ENCODE measurements around the gene CR2.
A peak's percentile ranks its signal among the peaks of the same experiment; 100 is the strongest.
"Not testable (repeated sequence)": the region's sequence is repeated elsewhere in the genome, so short reads cannot be mapped to it uniquely, and the experiment has no call there.

CR2 gene

DNA sequence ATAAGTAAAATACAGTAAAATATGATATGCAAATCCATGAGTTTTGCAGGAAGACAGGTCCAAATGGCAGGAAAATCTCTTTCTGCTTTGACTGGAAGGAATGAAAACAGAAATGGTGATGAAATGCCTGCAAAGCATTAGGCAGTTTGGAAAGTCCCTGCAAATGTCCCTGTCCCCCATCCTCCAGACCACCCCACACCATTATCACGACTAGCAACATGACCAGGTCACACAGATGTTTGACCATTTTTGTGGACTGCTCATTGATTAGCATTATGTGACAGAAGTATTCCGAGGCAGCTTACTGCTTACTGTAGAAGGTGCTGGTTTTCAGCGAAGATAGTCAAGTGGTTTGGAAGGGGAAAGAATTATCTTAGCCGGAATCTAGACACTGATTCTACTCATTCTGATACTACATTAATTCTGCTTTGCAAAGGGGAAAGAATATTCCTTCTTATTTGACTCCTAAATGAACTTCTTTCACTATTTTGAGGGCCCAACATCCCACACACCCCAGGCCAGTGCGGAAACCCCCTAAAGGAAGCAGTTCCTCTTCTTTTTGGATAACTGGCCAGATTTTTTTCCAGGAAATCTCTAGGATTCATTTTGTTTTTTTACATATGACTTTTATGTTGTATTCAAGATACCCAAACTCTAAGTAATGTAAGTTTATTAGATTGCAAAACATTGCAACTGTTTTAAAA, 9.5 kb upstream of the CR2 start:
- no peak for DNase-seq (ENCODE audit: low spot score)

- DNase-seq (ENCODE audit: low spot score) = no peak
These were observed 450 bp upstream of the CR2 start for GRCh38 chr1:207453710-207454045.

DNA sequence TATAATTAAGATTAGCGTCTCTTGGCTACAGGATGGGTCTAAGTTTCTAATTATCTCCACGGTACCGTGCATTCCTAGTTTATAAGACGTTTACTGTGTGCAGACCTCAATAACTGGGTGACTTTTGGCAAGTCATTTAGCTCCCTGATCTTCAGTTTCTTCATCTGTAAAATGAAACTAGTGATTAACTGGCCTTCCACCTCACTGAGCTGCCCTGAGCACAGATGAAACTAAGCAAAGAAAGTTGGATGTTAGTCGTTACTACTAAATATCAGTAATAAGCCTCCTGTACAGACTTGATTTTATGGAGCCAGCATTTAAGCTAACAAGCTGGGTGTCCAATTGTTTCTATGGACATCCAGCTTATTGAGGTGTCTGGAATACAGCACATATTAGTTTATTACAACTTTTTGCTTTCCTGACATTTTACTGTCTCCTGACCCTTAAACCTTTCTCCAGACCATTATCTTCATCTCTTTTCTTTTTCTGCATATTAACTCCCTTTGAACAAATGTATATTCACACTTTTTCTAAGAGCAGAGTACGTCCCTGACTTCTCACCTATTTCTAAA, 1.1 kb downstream of the CR2 start:
- no peak for DNase-seq (ENCODE audit: low spot score)

DNA sequence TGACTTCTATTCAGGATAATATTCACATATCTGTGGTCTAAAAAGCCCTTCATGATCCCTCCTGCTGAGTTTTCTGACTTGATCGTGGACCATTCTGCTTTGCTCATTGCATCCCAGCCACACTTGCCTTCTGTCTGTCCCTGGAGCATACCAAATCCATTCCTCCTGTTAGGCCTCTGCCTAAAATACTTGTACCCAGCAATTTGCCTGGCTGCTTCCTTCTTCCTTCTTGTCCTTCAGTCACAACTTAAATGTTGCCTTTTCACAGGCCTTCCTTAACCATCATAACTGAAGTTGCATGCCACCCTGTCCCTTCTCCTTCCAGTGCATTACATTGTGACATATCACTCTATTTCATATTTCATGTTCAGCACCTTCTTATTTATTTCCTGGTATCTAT, 4.3 kb downstream of the CR2 start:
- DNase-seq (ENCODE audit: low spot score) = no peak

GRCh38 chr1:207459008-207459407, 4.9 kb downstream of the CR2 start:
- DNase-seq (ENCODE audit: low spot score) = no peak

GRCh38 chr1:207461649-207462048, 7.5 kb downstream of the CR2 start:
- no peak for DNase-seq (ENCODE audit: low spot score)

DNA sequence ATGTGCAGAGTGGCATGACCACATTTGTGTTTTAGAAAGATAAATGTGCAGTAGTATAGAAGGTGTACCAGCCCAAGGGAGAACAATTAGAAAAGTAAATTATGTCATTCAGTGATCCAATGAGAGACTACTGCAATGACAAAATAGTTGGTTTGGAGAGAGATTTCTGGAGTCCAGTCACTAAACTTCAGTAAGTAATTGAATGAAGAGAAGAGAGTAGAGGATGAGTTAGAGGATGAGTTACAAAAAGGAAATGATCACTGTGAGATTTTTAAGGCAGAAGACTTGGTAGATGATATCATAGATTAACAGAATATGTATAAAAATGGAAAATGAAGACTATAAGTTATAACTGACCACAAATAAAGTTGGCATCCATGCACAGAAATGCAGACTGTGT, 8.4 kb downstream of the CR2 start:
- no peak for DNase-seq (ENCODE audit: low spot score)

GRCh38 chr1:207463021-207463420, 8.9 kb downstream of the CR2 start:
- DNase-seq (ENCODE audit: low spot score) = no peak

- no peak for DNase-seq (ENCODE audit: low spot score)
These were observed 9.4 kb downstream of the CR2 start for GRCh38 chr1:207463571-207463970.

- no peak for DNase-seq (ENCODE audit: low spot score)
These were observed 16.8 kb downstream of the CR2 start for GRCh38 chr1:207470927-207471326.

DNA sequence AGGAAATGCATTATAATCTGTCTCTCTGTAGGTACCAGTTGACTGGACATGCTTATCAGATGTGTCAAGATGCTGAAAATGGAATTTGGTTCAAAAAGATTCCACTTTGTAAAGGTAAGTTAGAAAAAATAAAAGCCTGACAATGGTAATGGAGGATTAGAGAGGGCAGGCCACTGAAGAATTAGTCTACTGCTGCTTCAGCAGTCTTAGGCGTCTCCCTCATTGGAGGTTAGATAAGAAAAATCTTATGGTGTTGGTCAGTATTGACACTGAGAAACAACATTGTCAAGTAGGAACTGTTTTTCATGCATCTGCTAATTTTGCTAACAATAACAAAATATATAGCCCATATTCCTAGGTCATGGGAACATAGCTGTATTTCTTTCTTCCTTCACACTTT, 20.1 kb downstream of the CR2 start:
- DNase-seq (ENCODE audit: low spot score) = no peak

- no peak for DNase-seq (ENCODE audit: low spot score)
These were observed 32.1 kb downstream of the CR2 start for GRCh38 chr1:207486198-207486597.

GRCh38 chr1:207487636-207488035, 33.5 kb downstream of the CR2 start:
- DNase-seq (ENCODE audit: low spot score) = no peak

DNA sequence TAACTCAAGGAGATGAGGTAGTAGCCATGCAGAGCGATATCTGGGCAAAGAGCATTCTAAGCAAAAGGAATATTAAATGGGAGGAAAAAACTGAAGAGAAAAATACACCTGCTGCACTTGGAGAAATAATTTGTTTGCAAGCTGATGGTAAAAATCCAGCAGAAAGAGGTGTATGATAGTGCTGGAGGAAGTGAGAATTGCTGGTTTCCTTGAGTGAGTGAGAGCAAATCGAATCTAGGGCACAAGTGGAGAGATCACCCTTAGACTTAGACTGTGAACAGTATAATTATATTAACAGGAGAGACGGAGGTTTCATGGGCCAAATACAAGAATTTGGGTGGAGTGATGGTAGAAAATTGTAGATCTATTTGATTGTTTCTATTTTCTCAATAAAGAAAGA, 39.1 kb downstream of the CR2 start:
- no peak for DNase-seq (ENCODE audit: low spot score)

- no peak for DNase-seq (ENCODE audit: low spot score)
These were observed 40.0 kb downstream of the CR2 start for GRCh38 chr1:207494171-207494570.

- DNase-seq (ENCODE audit: low spot score) = not testable (repeated sequence)
These were observed 41.2 kb downstream of the CR2 start for GRCh38 chr1:207495281-207495680.

GRCh38 chr1:207495801-207496792, 42.0 kb downstream of the CR2 start, which contains the start of gene CR1:
CR1 (plus strand) TSS chr1:207496157; CDS start chr1:207496268, 111 bp downstream.
- peak; percentile 38 for DNase-seq (ENCODE audit: low spot score)

DNA sequence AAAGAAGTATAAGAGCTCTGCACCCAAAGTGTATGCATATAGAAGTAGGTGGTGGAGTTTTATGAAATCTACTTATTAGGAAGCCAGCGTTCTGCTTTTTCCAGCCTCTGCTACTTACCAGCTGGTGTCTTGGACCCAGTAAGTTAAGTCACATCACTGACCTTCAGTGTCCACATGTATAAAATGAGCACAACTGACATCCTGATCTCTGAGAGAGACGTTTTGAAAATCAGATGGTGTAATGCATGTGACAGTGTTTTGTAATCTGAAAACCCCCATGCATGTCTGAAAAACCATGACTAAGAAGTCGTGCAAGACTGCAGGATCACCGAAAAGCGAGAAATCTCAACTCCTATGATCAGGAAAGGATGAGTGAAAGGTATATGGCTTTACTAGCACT, 43.8 kb downstream of the CR2 start:
- DNase-seq (ENCODE audit: low spot score) = no peak

- DNase-seq (ENCODE audit: low spot score) = peak; percentile 49
These were observed 45.4 kb downstream of the CR2 start for GRCh38 chr1:207499573-207499972.

GRCh38 chr1:207500306-207500705, 46.2 kb downstream of the CR2 start:
- no peak for DNase-seq (ENCODE audit: low spot score)

DNA sequence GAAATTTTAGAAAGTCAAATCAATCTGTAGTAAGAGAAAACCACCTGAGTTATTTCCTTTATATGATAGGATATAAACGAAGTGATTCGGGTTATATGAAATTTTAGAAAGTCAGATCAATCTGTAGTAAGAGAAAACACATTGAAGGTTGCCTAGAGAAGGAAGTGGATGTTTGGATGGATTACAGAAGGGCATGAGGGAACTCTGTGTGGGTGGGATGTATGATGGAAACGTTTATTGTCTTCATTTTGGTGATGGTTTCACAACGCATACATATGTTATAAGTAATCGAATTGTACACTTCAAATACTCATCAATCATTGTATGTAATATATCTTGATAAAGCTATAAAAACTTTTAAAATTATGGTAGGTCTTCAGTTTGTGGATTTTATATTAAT, 46.9 kb downstream of the CR2 start:
- no peak for DNase-seq (ENCODE audit: low spot score)

- peak; percentile 18 for DNase-seq (ENCODE audit: low spot score)
These were observed 48.6 kb downstream of the CR2 start for GRCh38 chr1:207502726-207503125.

DNA sequence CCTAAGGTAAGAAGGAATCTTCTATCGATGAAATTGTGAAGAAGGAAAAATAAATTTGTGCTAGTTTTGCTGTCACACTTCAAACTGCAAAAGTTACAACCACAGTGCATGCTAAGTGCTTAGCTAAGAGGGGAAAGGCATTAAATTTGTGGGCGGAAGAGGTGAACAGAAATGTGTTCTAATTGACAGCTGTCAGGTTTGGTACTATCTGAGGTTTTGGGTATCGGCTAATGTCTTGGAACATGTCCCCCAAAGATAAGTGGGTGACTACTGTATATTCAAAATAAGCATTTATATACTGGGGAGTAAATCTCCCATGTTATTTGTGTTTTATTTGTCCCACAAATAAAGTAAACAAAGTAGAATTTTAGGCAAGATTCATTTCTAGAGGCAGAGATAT, 49.8 kb downstream of the CR2 start:
- DNase-seq (ENCODE audit: low spot score) = no peak
